Body of pancreas (tissue), 4 donors: ENCODE results near the gene MYLK4. TPM values are rescaled to one million over a fixed set of nuclear protein-coding genes. Genes with fewer than 3 reads are reported as not detected.

Source experiments
- ATAC-seq: fragments of 150-250 bp; one replicate; pipeline ENCODE4 v1.9.1; 2016
- DNase-seq, 4 donors: peaks; one replicate each; pipeline ENCODE4 v3.0.0-alpha.2; 2019
- H3K27ac ChIP-seq, 4 donors: fragments of 200-600 bp; sonication (generic); 1 replicate in 3 of 4; 2 replicates in 1 of 4; pipeline versions ENCODE4 v1.5.1 to v1.6.1; 2016 to 2019; ENCODE audit warnings: mild to moderate bottlenecking in 1 of 4, mixed read lengths in 1 of 4, moderate library complexity in 1 of 4
- H3K27me3 ChIP-seq, 2 donors: fragments of 200-600 bp; sonication (generic); one replicate each; pipeline ENCODE4 v1.6.0; 2016; ENCODE audit warnings: mild to moderate bottlenecking in 1 of 2
- H3K36me3 ChIP-seq, 2 donors: fragments of 200-600 bp; sonication (generic); replicated peaks in 1 of 2; 2 replicates each; pipeline ENCODE4 v1.5.1; 2016; ENCODE audit warnings: low read depth in 2 of 2; ENCODE audit not compliant: insufficient read depth in 1 of 2
- H3K4me1 ChIP-seq: fragments of 200-600 bp; sonication (generic); one replicate; pipeline ENCODE4 v1.6.0; 2016
- H3K4me3 ChIP-seq, 2 donors: fragments of 200-600 bp; sonication (generic); 1 replicate in 1 of 2; 2 replicates in 1 of 2; pipeline ENCODE4 v1.5.1; 2016 to 2019
- H3K9me3 ChIP-seq, 3 donors: fragments of 200-600 bp; sonication (generic); 1 replicate in 2 of 3; 2 replicates in 1 of 3; pipeline ENCODE4 v1.5.1; 2016
- CTCF ChIP-seq, 7 experiments: fragments of 450-650 bp in 4 of 7; fragments of 200-600 bp in 3 of 7; sonication (generic) in 3 of 7; IDR thresholded peaks; one replicate each; pipeline ENCODE4 v1.5.1; 2016 to 2019; ENCODE audit warnings: antibody characterized with exemption in 7 of 7
- POLR2A ChIP-seq, 3 donors: fragments of 450-650 bp; IDR thresholded peaks; one replicate each; pipeline ENCODE4 v1.6.1; 2016; ENCODE audit warnings: antibody characterized with exemption in 3 of 3, mild to moderate bottlenecking in 2 of 3
- WGBS, 2 donors: methylation state at CpG; one replicate each; pipeline ENCODE4 v1.1.5; 2017; 5-methylcytosine and 5-hydroxymethylcytosine counted together
- intact Hi-C: fragments of 100-400 bp; cut with DNase I; formaldehyde crosslinking; loops from one replicate; pipeline ENCODE4 v1.15.1; 2023
- total RNA-seq, 2 donors: library from RNA; depleted of rRNA; stranded (reverse); fragments of >200 nt; gene quantifications; one replicate each; pipeline ENCODE4 v1.1.0, GENCODE V29; 2016

Gene MYLK4
- total RNA-seq, 2 donors from 2014 or later, result 0.26 to 0.33 TPM

GRCh38 chr6:2665146-2666070 is 85.3 kb downstream of the MYLK4 start:
- no peaks in the 10 kb centered on the region for H3K9me3 ChIP-seq
- H3K27me3 ChIP-seq, result no peaks in the 10 kb centered on the region
- DNase-seq (no peak), ATAC-seq (no peak)
- no peak overlapping the region for H3K4me3 ChIP-seq
- intact Hi-C loops, result no loop called here
- H3K27ac ChIP-seq, result no peak overlapping the region
- TF ChIP-seq CTCF (IDR thresholded peaks at IDR 0.05), result no peak
- no peak for TF ChIP-seq POLR2A (IDR thresholded peaks at IDR 0.05)
- 67 to 71% methylated on average over 11 of the region's 11 CpGs for WGBS, 2 donors
- no peaks in the 10 kb centered on the region for H3K36me3 ChIP-seq
- H3K4me1 ChIP-seq, result no peaks in the 10 kb centered on the region

GRCh38 chr6:2663123-2663522 is 87.6 kb downstream of the MYLK4 start:
- ATAC-seq (no peak), DNase-seq (no peak)
- H3K27ac ChIP-seq, result no peak overlapping the region
- intact Hi-C loops, result no loop called here
- no peaks in the 10 kb centered on the region for H3K36me3 ChIP-seq
- H3K9me3 ChIP-seq, result no peaks in the 10 kb centered on the region
- no peaks in the 10 kb centered on the region for H3K27me3 ChIP-seq
- WGBS, 2 donors, result 75 to 82% methylated on average over 4 of the region's 4 CpGs
- H3K4me3 ChIP-seq, result no peak overlapping the region
- H3K4me1 ChIP-seq, result no peaks in the 10 kb centered on the region
- TF ChIP-seq POLR2A (IDR thresholded peaks at IDR 0.05) (no peak), CTCF (IDR thresholded peaks at IDR 0.05) (no peak)

GRCh38 chr6:2661651-2662050 is 89.1 kb downstream of the MYLK4 start:
- Histone ChIP-seq H3K27ac (no peak overlapping the region), H3K4me1 (no peaks in the 10 kb centered on the region), H3K27me3 (no peaks in the 10 kb centered on the region), H3K4me3 (no peak overlapping the region), H3K36me3 (no peaks in the 10 kb centered on the region), H3K9me3 (no peaks in the 10 kb centered on the region)
- 81 to 100% methylated on average over 1 to 3 of the region's 3 CpGs for WGBS, 2 donors
- DNase-seq (no peak), ATAC-seq (no peak)
- intact Hi-C loops, result no loop called here
- no peak for TF ChIP-seq POLR2A (IDR thresholded peaks at IDR 0.05)
- TF ChIP-seq CTCF (IDR thresholded peaks at IDR 0.05), result no peak

- no peaks in the 10 kb centered on the region for H3K9me3 ChIP-seq
- H3K27ac ChIP-seq, result no peak overlapping the region
- 65 to 66% methylated on average over 4 of the region's 4 CpGs for WGBS, 2 donors
- H3K36me3 ChIP-seq, result no peaks in the 10 kb centered on the region
- H3K27me3 ChIP-seq, result no peaks in the 10 kb centered on the region
- intact Hi-C loops, result no loop called here
- no peaks in the 10 kb centered on the region for H3K4me1 ChIP-seq
- DNase-seq, result no peak
- no peak overlapping the region for H3K4me3 ChIP-seq
- no peak for TF ChIP-seq CTCF (IDR thresholded peaks at IDR 0.05)
- no peak for TF ChIP-seq POLR2A (IDR thresholded peaks at IDR 0.05)
- no peak for ATAC-seq
These were observed 90.8 kb downstream of the MYLK4 start for GRCh38 chr6:2659882-2660281.

GRCh38 chr6:2659381-2659780 is 91.3 kb downstream of the MYLK4 start:
- no peak for TF ChIP-seq CTCF (IDR thresholded peaks at IDR 0.05)
- TF ChIP-seq POLR2A (IDR thresholded peaks at IDR 0.05), result no peak
- Histone ChIP-seq H3K9me3 (no peaks in the 10 kb centered on the region), H3K27me3 (no peaks in the 10 kb centered on the region), H3K4me1 (no peaks in the 10 kb centered on the region), H3K36me3 (no peaks in the 10 kb centered on the region), H3K4me3 (no peak overlapping the region), H3K27ac (no peak overlapping the region)
- intact Hi-C loops, result no loop called here
- ATAC-seq (no peak), DNase-seq (no peak)
- 81 to 87% methylated on average over 5 of the region's 5 CpGs for WGBS, 2 donors
